ENCODE data around the gene BEND3.

GRCh38 chr6:107120404-107120803 lies 5.1 kb upstream of the BEND3 start:
- TF ChIP-seq CTCF (IDR thresholded peaks at IDR 0.05; ENCODE audit: insufficient read depth, low read depth, low read length) (no peak), EZH2 (IDR thresholded peaks at IDR 0.05; ENCODE audit: insufficient read depth, low read length) (no peak)
